ENCODE data around the gene CLTCL1.
A peak's percentile ranks its signal among the peaks of the same experiment; 100 is the strongest.
"Not testable (repeated sequence)": the region's sequence is repeated elsewhere in the genome, so short reads cannot be mapped to it uniquely, and the experiment has no call there.

Gene CLTCL1

GRCh38 chr22:19260804-19261203, 30.7 kb downstream of the CLTCL1 start:
- H3K4me1 Mint-ChIP-seq: peaks cover 9% of the 10 kb centered on the region

GRCh38 chr22:19260194-19260593, 31.3 kb downstream of the CLTCL1 start:
- Mint-ChIP-seq H3K27ac (ENCODE audit: low read depth) (peak overlapping the region; percentile 80), H3K36me3 (ENCODE audit: insufficient read depth) (no peaks in the 10 kb centered on the region), H3K9me3 (no peaks in the 10 kb centered on the region), H3K27me3 (no peaks in the 10 kb centered on the region), H3K4me3 (peak overlapping the region; percentile 61), H3K4me1 (peaks cover 9% of the 10 kb centered on the region)
- ATAC-seq (replicated peaks; ENCODE audit: extremely low read depth, poor library complexity, severe bottlenecking) (no peak), DNase-seq (ENCODE audit: low spot score in 2 of 2) (no peak)

More at GRCh38 chr22:19260804-19261203, 30.7 kb downstream of the CLTCL1 start:
- Mint-ChIP-seq H3K4me3 (no peak overlapping the region), H3K27ac (ENCODE audit: low read depth) (no peak overlapping the region), H3K9me3 (peaks cover under 1% of the 10 kb centered on the region), H3K36me3 (ENCODE audit: insufficient read depth) (no peaks in the 10 kb centered on the region), H3K27me3 (no peaks in the 10 kb centered on the region)
- DNase-seq (ENCODE audit: low spot score in 2 of 2) (no peak), ATAC-seq (replicated peaks; ENCODE audit: extremely low read depth, poor library complexity, severe bottlenecking) (no peak)

- H3K4me3 Mint-ChIP-seq; H3K27me3 Mint-ChIP-seq; H3K36me3 Mint-ChIP-seq (ENCODE audit: insufficient read depth); H3K27ac Mint-ChIP-seq (ENCODE audit: low read depth); DNase-seq (ENCODE audit: low spot score in 2 of 2); H3K4me1 Mint-ChIP-seq; ATAC-seq (replicated peaks; ENCODE audit: extremely low read depth, poor library complexity, severe bottlenecking); H3K9me3 Mint-ChIP-seq: not testable (repeated sequence)
Observed at GRCh38 chr22:19258968-19259288, 32.6 kb downstream of the CLTCL1 start.

GRCh38 chr22:19258371-19258770, 33.1 kb downstream of the CLTCL1 start:
- ATAC-seq (replicated peaks; ENCODE audit: extremely low read depth, poor library complexity, severe bottlenecking) (no peak), DNase-seq (ENCODE audit: low spot score in 2 of 2) (no peak)
- Mint-ChIP-seq H3K36me3 (ENCODE audit: insufficient read depth) (no peaks in the 10 kb centered on the region), H3K4me3 (no peak overlapping the region), H3K27me3 (peaks cover 8% of the 10 kb centered on the region), H3K4me1 (peaks cover 9% of the 10 kb centered on the region), H3K9me3 (no peaks in the 10 kb centered on the region), H3K27ac (ENCODE audit: low read depth) (no peak overlapping the region)

GRCh38 chr22:19256362-19256761, 35.2 kb downstream of the CLTCL1 start:
- not testable (repeated sequence) for DNase-seq (ENCODE audit: low spot score in 2 of 2); ATAC-seq (replicated peaks; ENCODE audit: extremely low read depth, poor library complexity, severe bottlenecking); H3K27ac Mint-ChIP-seq (ENCODE audit: low read depth); H3K9me3 Mint-ChIP-seq; H3K4me3 Mint-ChIP-seq; H3K36me3 Mint-ChIP-seq (ENCODE audit: insufficient read depth); H3K4me1 Mint-ChIP-seq
- peaks cover 13% of the 10 kb centered on the region for H3K27me3 Mint-ChIP-seq

GRCh38 chr22:19253143-19253542, 38.4 kb downstream of the CLTCL1 start:
- Mint-ChIP-seq H3K4me3 (no peak overlapping the region), H3K9me3 (no peaks in the 10 kb centered on the region), H3K36me3 (ENCODE audit: insufficient read depth) (no peaks in the 10 kb centered on the region), H3K27me3 (peaks cover 13% of the 10 kb centered on the region), H3K4me1 (no peaks in the 10 kb centered on the region), H3K27ac (ENCODE audit: low read depth) (no peak overlapping the region)
- ATAC-seq (replicated peaks; ENCODE audit: extremely low read depth, poor library complexity, severe bottlenecking) (no peak), DNase-seq (ENCODE audit: low spot score in 2 of 2) (no peak)

- no peak overlapping the region for H3K4me3 Mint-ChIP-seq
- H3K4me1 Mint-ChIP-seq: no peaks in the 10 kb centered on the region
- H3K9me3 Mint-ChIP-seq: no peaks in the 10 kb centered on the region
- H3K36me3 Mint-ChIP-seq (ENCODE audit: insufficient read depth): peaks cover 2% of the 10 kb centered on the region
- peaks cover 10% of the 10 kb centered on the region for H3K27me3 Mint-ChIP-seq
- H3K27ac Mint-ChIP-seq (ENCODE audit: low read depth): no peak overlapping the region
- ATAC-seq (replicated peaks; ENCODE audit: extremely low read depth, poor library complexity, severe bottlenecking): no peak
- DNase-seq (ENCODE audit: low spot score in 2 of 2): no peak
Observed at GRCh38 chr22:19244600-19245352, 46.7 kb downstream of the CLTCL1 start.

- Mint-ChIP-seq H3K36me3 (ENCODE audit: insufficient read depth) (peaks cover 2% of the 10 kb centered on the region), H3K4me3 (no peak overlapping the region), H3K9me3 (no peaks in the 10 kb centered on the region), H3K27ac (ENCODE audit: low read depth) (no peak overlapping the region), H3K4me1 (no peaks in the 10 kb centered on the region), H3K27me3 (peaks cover 11% of the 10 kb centered on the region)
- ATAC-seq (replicated peaks; ENCODE audit: extremely low read depth, poor library complexity, severe bottlenecking) (no peak), DNase-seq (ENCODE audit: low spot score in 2 of 2) (no peak)
Observed at GRCh38 chr22:19242699-19243098, 48.8 kb downstream of the CLTCL1 start.

- Mint-ChIP-seq H3K9me3 (no peaks in the 10 kb centered on the region), H3K27ac (ENCODE audit: low read depth) (no peak overlapping the region), H3K4me3 (no peak overlapping the region), H3K27me3 (peaks cover 22% of the 10 kb centered on the region), H3K4me1 (no peaks in the 10 kb centered on the region), H3K36me3 (ENCODE audit: insufficient read depth) (no peaks in the 10 kb centered on the region)
- ATAC-seq (replicated peaks; ENCODE audit: extremely low read depth, poor library complexity, severe bottlenecking) (no peak), DNase-seq (ENCODE audit: low spot score in 2 of 2) (no peak)
Observed at GRCh38 chr22:19241593-19241906, 50.0 kb downstream of the CLTCL1 start.

GRCh38 chr22:19240813-19241592, 50.5 kb downstream of the CLTCL1 start:
- Mint-ChIP-seq H3K27me3 (peaks cover 27% of the 10 kb centered on the region), H3K4me1 (no peaks in the 10 kb centered on the region)

GRCh38 chr22:19239464-19239863, 52.1 kb downstream of the CLTCL1 start:
- DNase-seq (ENCODE audit: low spot score in 2 of 2) (no peak), ATAC-seq (replicated peaks; ENCODE audit: extremely low read depth, poor library complexity, severe bottlenecking) (no peak)
- no peak overlapping the region for H3K27ac Mint-ChIP-seq (ENCODE audit: low read depth)
- H3K4me1 Mint-ChIP-seq: no peaks in the 10 kb centered on the region
- H3K27me3 Mint-ChIP-seq: peaks cover 42% of the 10 kb centered on the region
- H3K9me3 Mint-ChIP-seq: no peaks in the 10 kb centered on the region
- no peak overlapping the region for H3K4me3 Mint-ChIP-seq
- H3K36me3 Mint-ChIP-seq (ENCODE audit: insufficient read depth): no peaks in the 10 kb centered on the region

More at GRCh38 chr22:19240813-19241592, 50.5 kb downstream of the CLTCL1 start:
- Mint-ChIP-seq H3K4me3 (no peak overlapping the region), H3K27ac (ENCODE audit: low read depth) (no peak overlapping the region), H3K36me3 (ENCODE audit: insufficient read depth) (no peaks in the 10 kb centered on the region), H3K9me3 (no peaks in the 10 kb centered on the region)
- ATAC-seq (replicated peaks; ENCODE audit: extremely low read depth, poor library complexity, severe bottlenecking) (no peak), DNase-seq (ENCODE audit: low spot score in 2 of 2) (no peak)

- H3K27ac Mint-ChIP-seq (ENCODE audit: low read depth): no peak overlapping the region
- DNase-seq (ENCODE audit: low spot score in 2 of 2) (no peak), ATAC-seq (replicated peaks; ENCODE audit: extremely low read depth, poor library complexity, severe bottlenecking) (no peak)
- H3K4me3 Mint-ChIP-seq: no peak overlapping the region
- H3K9me3 Mint-ChIP-seq: no peaks in the 10 kb centered on the region
- peaks cover 48% of the 10 kb centered on the region for H3K27me3 Mint-ChIP-seq
- H3K36me3 Mint-ChIP-seq (ENCODE audit: insufficient read depth): no peaks in the 10 kb centered on the region
- H3K4me1 Mint-ChIP-seq: no peaks in the 10 kb centered on the region
Observed at GRCh38 chr22:19238900-19239299, 52.6 kb downstream of the CLTCL1 start.

GRCh38 chr22:19235874-19236273, 55.6 kb downstream of the CLTCL1 start:
- Mint-ChIP-seq H3K27ac (ENCODE audit: low read depth) (no peak overlapping the region), H3K4me1 (no peaks in the 10 kb centered on the region), H3K27me3 (peaks cover 55% of the 10 kb centered on the region), H3K4me3 (no peak overlapping the region), H3K36me3 (ENCODE audit: insufficient read depth) (no peaks in the 10 kb centered on the region), H3K9me3 (no peaks in the 10 kb centered on the region)
- ATAC-seq (replicated peaks; ENCODE audit: extremely low read depth, poor library complexity, severe bottlenecking) (no peak), DNase-seq (ENCODE audit: low spot score in 2 of 2) (no peak)

Data from central memory CD8-positive, alpha-beta T cell (primary cell).